Measurements from ENCODE around the gene PPM1D. TPM values are rescaled to one million over a fixed set of nuclear protein-coding genes. Genes with fewer than 3 reads are reported as not detected.

The PPM1D gene
- polyA plus RNA-seq, 1 of the 3 experiments (the other 2 are of a cell fraction), result 8.8 TPM

DNA sequence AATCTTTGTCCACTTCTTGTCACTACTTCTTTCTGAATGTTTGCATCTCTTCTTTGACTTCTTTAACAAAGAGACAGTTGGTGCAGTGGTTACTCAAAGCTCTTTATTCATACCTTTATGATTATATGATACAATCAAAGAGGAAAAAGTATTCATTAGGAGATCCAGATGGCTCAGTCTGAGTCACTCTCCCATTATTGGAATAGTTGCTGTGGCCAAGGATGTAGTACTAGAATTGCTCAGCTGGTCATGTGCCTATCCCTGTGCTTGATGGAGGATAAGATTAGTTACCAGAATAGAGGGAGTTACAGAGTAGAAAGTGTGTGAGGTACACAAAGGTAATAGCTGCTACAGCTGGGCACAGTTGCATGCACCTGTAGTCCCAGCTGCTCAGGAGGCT lies 96.0 kb downstream of the PPM1D start:
- Histone ChIP-seq H3K27ac (ENCODE audit: low read depth in 2 of 2, low read length in 1 of 2) (no peak overlapping the region), H3K9ac (no peak overlapping the region), H3K4me2 (no peak overlapping the region), H3K9me3 (no peaks in the 10 kb centered on the region), H3K9me2 (no peaks in the 10 kb centered on the region), H3F3A (replicated peaks; ENCODE audit: insufficient read depth) (no peaks in the 10 kb centered on the region), H3K79me2 (ENCODE audit: insufficient read depth) (no peaks in the 10 kb centered on the region), H3K27me3 (ENCODE audit: insufficient read depth) (no peaks in the 10 kb centered on the region), H4K20me1 (ENCODE audit: insufficient read depth) (no peaks in the 10 kb centered on the region), H2AFZ (ENCODE audit: low read depth) (no peak overlapping the region), H3K36me3 (replicated peaks in 1 of 2; ENCODE audit: control insufficient read depth in 1 of 2, insufficient read depth in 2 of 2, low read length in 1 of 2) (peaks cover 0 to 4% of the 10 kb centered on the region in 2 experiments), H3K4me1 (ENCODE audit: control insufficient read depth in 1 of 2, insufficient read depth in 2 of 2, low read depth in 1 of 2, low read length in 1 of 2) (no peaks in the 10 kb centered on the region), H3K4me3 (ENCODE audit: low read depth in 2 of 2, low read length in 1 of 2) (no peak overlapping the region)
- DNase-seq, result no peak
- peak; percentile 71 for TF ChIP-seq JUND (IDR thresholded peaks at IDR 0.05)
- TF ChIP-seq GABPA (IDR thresholded peaks at IDR 0.05; ENCODE audit: low read depth), result no peak
- peak; percentile 81 for TF ChIP-seq FOSL2 (IDR thresholded peaks at IDR 0.05; ENCODE audit: borderline replicate concordance, low read depth)
- no peak for TF ChIP-seq RAD21 (IDR thresholded peaks at IDR 0.05; ENCODE audit: low read length)
- TF ChIP-seq, protein P1, sequence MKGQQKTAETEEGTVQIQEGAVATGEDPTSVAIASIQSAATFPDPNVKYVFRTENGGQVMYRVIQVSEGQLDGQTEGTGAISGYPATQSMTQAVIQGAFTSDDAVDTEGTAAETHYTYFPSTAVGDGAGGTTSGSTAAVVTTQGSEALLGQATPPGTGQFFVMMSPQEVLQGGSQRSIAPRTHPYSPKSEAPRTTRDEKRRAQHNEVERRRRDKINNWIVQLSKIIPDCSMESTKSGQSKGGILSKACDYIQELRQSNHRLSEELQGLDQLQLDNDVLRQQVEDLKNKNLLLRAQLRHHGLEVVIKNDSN (IDR thresholded peaks at IDR 0.05; ENCODE audit: borderline replicate concordance, low read depth), result peak; percentile 64; the same call in 1 of the 2 replicates
- TF ChIP-seq TCF12 (IDR thresholded peaks at IDR 0.05), result peak; percentile 83
- TF ChIP-seq EP300 (IDR thresholded peaks at IDR 0.05; ENCODE audit: borderline replicate concordance in 1 of 2, low read depth in 1 of 2, low read length in 1 of 2), result 0 out of 4 replicates have a peak, but pooled peaks of 1 of the 2 experiments have one; percentile 30
- ChIA-PET CTCF (interaction anchor here (0.8 to 2.9 kb wide), 3 partner anchors 16 to 276 kb away, joined by 3 to 13 read pairs (median 4); no protein-coding TSS in a partner anchor), POLR2A (no interaction called here)

DNA sequence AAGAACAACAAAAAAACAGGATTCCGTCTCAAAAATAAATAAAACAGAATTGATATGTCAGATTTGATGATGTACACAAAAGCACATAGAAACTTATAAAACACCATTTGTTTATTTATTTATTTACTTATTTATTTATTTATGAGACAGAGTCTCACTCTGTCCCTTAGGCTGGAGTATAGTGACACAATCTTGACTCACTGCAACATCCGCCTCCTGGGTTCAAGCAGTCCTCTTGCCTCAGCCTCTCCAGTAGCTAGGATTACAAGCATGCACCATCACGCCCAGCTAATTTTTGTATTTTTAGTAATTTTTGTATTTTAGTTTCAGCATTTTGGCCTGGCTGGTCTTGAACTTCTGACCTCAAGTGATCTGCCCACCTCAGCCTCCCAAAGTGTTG lies 99.1 kb downstream of the PPM1D start:
- Histone ChIP-seq H2AFZ (ENCODE audit: low read depth) (no peak overlapping the region), H3K9me2 (no peaks in the 10 kb centered on the region), H3K9ac (no peak overlapping the region), H3K27me3 (ENCODE audit: insufficient read depth) (no peaks in the 10 kb centered on the region), H3K4me3 (ENCODE audit: low read depth in 2 of 2, low read length in 1 of 2) (no peak overlapping the region), H3K4me1 (ENCODE audit: control insufficient read depth in 1 of 2, insufficient read depth in 2 of 2, low read depth in 1 of 2, low read length in 1 of 2) (no peaks in the 10 kb centered on the region), H3K79me2 (ENCODE audit: insufficient read depth) (no peaks in the 10 kb centered on the region), H3F3A (replicated peaks; ENCODE audit: insufficient read depth) (no peaks in the 10 kb centered on the region), H3K36me3 (replicated peaks in 1 of 2; ENCODE audit: control insufficient read depth in 1 of 2, insufficient read depth in 2 of 2, low read length in 1 of 2) (no peaks in the 10 kb centered on the region), H4K20me1 (ENCODE audit: insufficient read depth) (no peaks in the 10 kb centered on the region), H3K4me2 (no peak overlapping the region), H3K9me3 (no peaks in the 10 kb centered on the region), H3K27ac (ENCODE audit: low read depth in 2 of 2, low read length in 1 of 2) (no peak overlapping the region)
- ChIA-PET POLR2A (no interaction called here), CTCF (interaction anchor here (2.2 kb wide), 1 partner anchor 22 kb away, joined by 9 read pairs; no protein-coding TSS in a partner anchor)
- TF ChIP-seq CHD2 (IDR thresholded peaks at IDR 0.05; ENCODE audit: low read length, partially characterized antibody), result no peak
- no peak for TF ChIP-seq MXI1 (IDR thresholded peaks at IDR 0.05; ENCODE audit: low read depth, low read length)
- TF ChIP-seq ELF1 (IDR thresholded peaks at IDR 0.05), result no peak
- TF ChIP-seq EP300 (IDR thresholded peaks at IDR 0.05; ENCODE audit: borderline replicate concordance in 1 of 2, low read depth in 1 of 2, low read length in 1 of 2), result no peak
- no peak for DNase-seq
- 92% methylated on average over 3 of the region's 3 CpGs for WGBS (ENCODE audit: low lambda C conversion rate)

DNA sequence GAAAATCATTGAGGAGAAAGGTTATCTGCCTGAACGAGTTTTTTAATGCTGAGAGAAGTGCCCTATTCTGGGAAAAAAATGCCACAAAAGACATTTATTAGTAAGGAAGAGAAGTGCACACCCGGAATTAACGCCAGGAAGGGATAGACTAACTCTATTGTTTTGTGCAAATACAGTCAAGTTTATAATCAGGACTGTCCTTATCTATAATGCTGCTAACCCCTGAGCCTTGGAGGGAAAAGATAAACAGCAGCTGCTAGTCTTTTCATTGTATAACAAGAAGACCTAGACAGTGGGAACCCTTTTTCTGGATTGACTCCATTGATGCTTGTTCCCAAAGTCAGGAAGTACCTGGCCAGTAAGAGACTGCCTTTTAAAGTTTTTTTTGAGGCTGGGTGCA lies 104.2 kb downstream of the PPM1D start:
- 87% methylated on average over 3 of the region's 3 CpGs for WGBS (ENCODE audit: low lambda C conversion rate)
- H3F3A ChIP-seq (replicated peaks; ENCODE audit: insufficient read depth), result no peaks in the 10 kb centered on the region
- H2AFZ ChIP-seq (ENCODE audit: low read depth), result no peak overlapping the region
- no peaks in the 10 kb centered on the region for H3K4me1 ChIP-seq (ENCODE audit: control insufficient read depth in 1 of 2, insufficient read depth in 2 of 2, low read depth in 1 of 2, low read length in 1 of 2)
- no peak overlapping the region for H3K4me3 ChIP-seq (ENCODE audit: low read depth in 2 of 2, low read length in 1 of 2)
- no peaks in the 10 kb centered on the region for H3K9me3 ChIP-seq
- no peaks in the 10 kb centered on the region for H3K9me2 ChIP-seq
- H3K4me2 ChIP-seq, result no peak overlapping the region
- DNase-seq, result no peak
- ChIA-PET POLR2A (no interaction called here), CTCF (interaction anchor here (6.0 kb wide), 1 partner anchor 16 kb away, joined by 35 read pairs; no protein-coding TSS in a partner anchor)
- H3K36me3 ChIP-seq (replicated peaks in 1 of 2; ENCODE audit: control insufficient read depth in 1 of 2, insufficient read depth in 2 of 2, low read length in 1 of 2), result no peaks in the 10 kb centered on the region
- H3K27me3 ChIP-seq (ENCODE audit: insufficient read depth), result no peaks in the 10 kb centered on the region
- no peaks in the 10 kb centered on the region for H4K20me1 ChIP-seq (ENCODE audit: insufficient read depth)
- no peak overlapping the region for H3K27ac ChIP-seq (ENCODE audit: low read depth in 2 of 2, low read length in 1 of 2)
- TF ChIP-seq, protein P2, sequence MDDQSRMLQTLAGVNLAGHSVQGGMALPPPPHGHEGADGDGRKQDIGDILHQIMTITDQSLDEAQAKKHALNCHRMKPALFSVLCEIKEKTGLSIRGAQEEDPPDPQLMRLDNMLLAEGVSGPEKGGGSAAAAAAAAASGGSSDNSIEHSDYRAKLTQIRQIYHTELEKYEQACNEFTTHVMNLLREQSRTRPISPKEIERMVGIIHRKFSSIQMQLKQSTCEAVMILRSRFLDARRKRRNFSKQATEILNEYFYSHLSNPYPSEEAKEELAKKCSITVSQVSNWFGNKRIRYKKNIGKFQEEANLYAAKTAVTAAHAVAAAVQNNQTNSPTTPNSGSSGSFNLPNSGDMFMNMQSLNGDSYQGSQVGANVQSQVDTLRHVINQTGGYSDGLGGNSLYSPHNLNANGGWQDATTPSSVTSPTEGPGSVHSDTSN (IDR thresholded peaks at IDR 0.05), result no peak
- H3K79me2 ChIP-seq (ENCODE audit: insufficient read depth), result no peaks in the 10 kb centered on the region
- no peak overlapping the region for H3K9ac ChIP-seq

All from SK-N-SH (cell line).